HG03159 (cell line): ENCODE data around the gene SPINT3.
"Not testable (repeated sequence)": the region's sequence is repeated elsewhere in the genome, so short reads cannot be mapped to it uniquely, and the experiment has no call there.

Experiments used
- ATAC-seq: cut with Tn5 transposase; IDR thresholded peaks from one replicate; pipeline ENCODE4 v1.9.1; 2021; ENCODE audit warnings: mild to moderate bottlenecking, moderate library complexity; ENCODE audit not compliant: unreplicated experiment

SPINT3 gene

DNA sequence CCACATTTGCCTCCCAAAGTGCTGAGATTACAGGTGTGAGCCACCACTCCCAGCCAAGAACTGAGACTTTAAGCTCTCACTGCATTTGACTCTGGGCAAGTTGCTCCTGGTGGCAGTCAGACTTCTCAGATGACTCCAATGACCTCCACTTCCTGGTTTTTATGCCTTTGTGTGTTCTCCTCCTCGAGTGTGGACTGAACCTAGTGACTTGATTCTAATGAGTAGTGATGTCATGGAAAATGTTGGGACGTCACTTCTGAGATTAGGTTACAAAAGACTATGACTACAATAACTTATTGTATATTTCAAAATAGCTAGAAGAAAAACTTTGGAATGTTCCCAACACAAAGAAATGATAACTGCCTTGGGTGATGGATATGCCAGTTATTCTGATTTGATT lies 12.0 kb downstream of the SPINT3 start:
- no peak for ATAC-seq

DNA sequence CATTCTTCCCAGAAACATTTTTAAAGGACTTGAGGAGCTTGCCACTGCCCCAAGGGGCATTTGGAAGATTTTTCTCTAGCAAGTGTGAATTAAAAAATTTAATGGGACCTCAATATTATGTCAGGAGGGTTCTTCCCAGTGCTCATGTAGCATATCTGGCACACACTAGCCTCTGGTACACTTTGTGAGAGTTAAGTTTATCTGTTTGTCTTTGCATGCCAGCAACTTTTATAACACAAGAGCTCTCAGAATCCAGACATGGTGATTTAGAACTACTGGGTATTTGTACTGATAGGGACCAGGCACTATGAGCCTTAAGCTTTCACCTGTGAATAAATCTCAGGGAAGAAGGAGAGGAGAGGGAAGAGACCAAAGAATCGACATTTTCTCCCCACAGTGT lies 12.9 kb downstream of the SPINT3 start:
- no peak for ATAC-seq

DNA sequence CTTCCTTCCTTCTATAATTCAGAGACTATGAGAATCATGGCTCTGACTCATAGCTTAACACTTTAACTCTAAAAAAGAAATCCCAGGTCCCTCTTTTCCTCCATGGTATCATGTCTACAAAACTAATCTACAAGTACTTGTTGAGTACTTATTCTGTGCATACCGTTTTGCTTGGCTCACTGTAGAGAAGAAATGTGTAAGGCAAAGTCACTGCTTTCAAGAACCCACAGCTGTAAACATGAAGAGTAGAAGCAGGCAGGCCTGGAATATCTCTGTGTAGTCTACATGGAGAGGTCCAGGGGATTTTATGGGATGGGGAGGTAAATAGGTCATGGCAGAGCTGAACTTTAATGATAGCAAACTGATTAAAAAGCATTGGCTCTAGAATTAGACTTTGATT lies 13.8 kb downstream of the SPINT3 start:
- ATAC-seq = no peak

DNA sequence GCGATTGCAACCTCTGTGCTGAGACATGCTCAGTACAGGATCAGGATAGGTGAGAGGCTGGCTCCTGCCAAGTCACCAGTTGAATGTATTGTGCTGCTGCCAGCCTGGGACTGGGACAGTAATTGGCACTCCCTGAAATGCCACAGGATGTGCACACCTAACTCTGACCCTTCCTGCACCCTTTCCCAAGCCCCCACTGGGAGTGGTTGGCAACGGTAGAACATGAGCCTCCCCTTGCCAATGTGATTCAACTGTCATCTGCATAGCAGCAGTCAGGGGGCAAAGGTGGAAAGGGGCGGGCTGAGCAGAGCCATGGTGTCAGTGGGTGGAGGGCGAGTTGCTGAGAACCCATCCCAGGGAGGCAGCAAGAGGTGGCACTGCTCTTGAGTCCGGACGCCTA lies 15.4 kb downstream of the SPINT3 start:
- no peak for ATAC-seq

DNA sequence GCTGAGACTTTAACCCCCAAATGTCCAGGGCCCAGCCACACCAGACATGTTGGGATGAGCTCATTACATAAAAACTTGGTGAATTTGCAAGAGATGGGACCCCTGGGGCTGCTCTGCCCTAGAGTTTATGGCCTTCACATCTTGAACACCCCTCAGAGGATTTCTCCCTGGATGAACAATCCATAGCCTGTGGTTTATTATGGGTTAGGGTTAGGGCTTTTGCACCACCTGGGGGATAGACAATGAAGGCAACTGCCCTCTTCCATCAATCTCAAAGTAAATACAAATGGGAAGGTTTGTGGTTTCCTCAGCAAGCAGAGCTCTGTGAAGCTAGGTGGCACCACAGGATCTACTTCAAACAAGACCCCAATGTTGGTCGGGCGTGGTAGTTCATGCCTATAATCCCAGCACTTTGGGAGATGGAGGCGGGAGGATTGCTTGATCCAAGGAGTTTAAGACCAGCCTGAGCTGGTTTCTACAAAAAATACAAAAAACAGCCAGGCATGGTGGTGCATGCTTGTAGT lies 17.4 kb downstream of the SPINT3 start:
- ATAC-seq = no peak

DNA sequence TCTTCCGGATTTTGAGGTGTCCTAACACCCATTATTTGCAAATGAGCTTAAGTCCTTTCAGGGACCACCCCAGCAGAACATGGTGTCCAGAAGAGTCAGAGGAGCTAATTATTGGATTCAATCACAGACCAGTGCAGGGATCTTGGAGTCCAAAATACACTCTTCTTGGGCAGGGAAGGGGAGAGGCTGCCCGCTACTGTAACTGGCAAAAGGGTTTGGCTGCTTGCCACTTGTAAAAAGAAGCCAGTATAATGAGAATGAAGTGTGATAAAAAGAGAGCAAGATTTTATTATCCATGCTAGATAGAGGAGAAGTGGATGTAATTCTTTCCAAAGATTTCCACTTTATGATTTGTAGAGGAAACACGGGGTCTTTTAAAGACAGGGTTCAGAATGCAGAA lies 19.3 kb downstream of the SPINT3 start:
- no peak for ATAC-seq

DNA sequence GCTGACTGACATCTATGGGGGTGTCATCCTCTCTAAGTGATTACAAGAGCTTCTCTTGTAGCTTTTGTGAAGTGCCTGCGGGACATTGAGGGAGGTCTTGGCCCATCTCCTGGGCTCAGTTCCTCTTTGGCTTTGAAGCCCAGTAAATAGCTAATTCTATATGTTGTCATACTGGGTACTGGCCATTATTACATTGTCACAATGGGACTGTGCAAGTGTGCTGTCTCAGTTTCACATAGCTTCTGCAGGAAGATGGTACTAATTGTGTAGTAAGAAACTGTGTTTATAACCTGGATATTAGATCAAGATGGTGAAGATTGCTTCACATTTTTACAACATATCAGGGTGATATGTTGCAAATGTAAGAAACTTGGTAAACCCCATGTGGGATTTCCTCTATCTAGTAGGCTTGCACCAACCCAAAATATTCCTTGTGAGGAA lies 19.9 kb downstream of the SPINT3 start:
- ATAC-seq = no peak

DNA sequence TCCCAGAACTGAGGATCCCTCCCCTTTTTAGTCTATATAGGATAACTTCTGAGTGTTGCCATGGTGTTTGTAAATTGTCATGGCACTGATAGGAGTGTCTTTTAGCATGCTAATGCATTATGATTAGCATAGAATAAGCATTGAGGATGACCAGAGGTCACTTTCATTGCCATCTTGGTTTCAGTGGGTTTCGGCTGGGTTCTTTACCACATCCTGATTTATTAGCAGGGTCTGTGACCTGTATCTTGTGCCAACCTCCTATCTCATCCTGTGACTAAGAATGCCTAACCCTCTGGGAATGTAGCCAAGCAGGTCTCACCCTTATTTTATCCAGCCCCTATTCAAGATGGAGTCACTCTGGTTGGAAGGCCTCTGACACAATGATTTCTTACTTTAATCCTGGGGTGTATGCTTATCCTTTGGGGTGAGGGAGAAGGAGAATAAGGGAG lies 26.3 kb downstream of the SPINT3 start:
- ATAC-seq = no peak

DNA sequence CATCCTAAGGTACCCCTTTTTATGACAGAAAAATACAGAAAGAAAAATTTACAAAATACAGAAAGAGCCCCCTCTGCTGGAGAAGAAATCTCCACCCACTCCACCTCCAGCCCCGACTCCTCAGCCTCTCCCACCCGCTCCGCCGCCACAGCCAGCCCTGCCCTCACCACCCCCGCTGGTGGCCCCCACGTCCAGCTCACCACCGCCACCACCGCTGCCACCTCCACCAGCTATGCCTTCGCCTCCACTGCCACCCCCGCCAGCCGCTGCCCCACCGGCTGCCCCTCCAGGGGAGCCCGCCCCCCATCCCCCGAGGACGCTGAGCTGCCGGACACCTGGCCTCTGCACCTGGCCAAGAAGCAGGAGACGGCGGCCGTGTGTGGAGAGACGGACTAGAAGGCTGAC lies 28.2 kb downstream of the SPINT3 start:
- ATAC-seq = no peak

DNA sequence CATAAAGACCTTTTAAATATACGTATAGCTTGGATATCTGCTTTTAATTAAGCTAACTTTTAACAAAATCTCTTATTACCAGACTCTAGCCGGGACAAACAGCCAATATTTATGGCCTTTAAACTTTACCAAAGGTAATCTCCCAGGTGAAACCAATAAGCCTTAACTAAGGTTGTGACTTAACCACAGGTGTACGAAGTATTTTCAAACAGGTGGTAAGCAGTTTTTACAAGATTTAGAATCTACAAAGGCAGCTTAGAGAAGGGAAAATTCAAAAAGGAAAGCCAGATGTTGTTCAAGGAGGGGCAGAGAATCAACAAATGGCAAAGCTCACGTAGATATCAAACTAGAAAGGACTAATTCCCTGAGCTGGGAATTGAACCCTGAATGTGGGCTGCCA lies 30.0 kb downstream of the SPINT3 start:
- no peak for ATAC-seq

DNA sequence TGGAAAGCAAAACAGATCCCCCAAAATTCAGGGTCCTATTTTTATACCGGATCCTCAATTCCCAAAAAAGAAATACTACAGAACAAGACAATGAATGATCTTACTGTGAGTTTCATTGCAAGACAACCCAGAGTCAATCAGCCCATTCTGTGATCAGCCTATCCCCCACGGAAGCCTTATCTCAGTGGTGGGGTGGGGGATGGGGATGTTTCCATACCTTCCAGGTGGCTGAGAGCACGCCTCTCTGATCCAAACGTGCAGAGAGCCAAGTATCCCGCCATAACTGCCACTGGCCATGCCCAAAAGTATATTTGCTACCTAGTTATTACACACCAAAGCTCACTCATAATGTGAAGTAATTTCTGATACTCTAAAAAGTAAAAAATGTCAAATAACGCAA lies 30.7 kb downstream of the SPINT3 start:
- no peak for ATAC-seq

DNA sequence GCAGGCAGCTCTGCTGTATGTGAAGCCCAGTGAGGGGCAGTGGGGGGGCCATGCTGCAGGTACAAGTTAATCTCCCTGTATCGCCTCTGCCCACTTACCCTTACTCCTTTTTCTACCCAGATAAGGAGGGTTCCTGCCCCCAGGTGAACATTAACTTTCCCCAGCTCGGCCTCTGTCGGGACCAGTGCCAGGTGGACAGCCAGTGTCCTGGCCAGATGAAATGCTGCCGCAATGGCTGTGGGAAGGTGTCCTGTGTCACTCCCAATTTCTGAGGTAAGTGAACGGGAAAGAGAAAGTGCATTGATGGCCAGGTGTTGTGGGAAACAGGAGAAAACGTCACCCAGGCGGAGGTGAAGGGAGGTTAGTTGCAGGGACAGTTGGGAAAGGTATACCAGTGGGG lies 35.6 kb downstream of the SPINT3 start:
- no peak for ATAC-seq

DNA sequence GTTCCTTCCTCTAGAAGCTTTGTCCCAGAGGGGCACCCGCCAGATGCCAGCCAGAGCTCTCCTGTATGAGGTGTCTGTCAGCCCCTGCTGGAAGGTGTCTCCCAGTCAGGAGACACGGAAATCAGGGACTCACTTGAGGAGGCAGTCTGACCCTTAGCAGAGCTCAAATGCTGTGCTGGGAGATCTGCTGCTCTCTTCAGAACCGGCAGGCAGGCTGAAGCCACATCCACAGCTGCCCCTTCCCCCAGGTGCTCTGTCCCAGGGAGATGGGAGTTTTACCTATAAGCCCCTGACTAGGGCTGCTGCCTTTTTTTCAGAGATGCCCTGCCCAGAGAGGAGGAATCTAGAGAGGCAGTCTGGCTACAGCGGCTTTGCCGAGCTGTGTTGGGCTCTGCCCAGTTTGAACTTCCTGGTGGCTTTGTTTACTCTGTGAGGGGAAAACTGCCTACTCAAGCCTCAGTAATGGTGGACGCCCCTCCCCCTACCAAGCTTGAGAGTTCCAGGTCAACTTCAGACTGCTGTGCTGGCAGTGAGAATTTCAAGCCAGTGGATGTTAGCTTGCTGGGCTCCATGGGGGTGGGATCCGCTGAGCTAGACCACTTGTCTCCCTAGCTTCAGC lies 37.8 kb downstream of the SPINT3 start:
- ATAC-seq = not testable (repeated sequence)

DNA sequence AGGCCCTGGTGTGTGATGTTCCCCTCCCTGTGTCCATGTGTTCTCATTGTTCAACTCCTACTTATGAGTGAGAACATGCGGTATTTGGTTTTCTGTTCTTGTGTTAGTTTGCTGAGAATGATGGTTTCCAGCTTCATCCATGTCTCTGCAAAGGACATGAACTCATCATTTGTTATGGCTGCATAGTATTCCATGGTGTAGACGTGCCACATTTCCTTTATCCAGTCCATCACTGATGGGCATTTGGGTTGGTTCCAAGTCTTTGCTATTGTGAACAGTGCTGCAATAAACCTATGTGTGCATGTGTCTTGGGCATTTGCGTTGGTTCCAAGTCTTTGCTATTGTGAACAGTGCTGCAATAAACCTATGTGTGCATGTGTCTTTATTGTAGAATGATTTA lies 43.1 kb downstream of the SPINT3 start:
- ATAC-seq = not testable (repeated sequence)

DNA sequence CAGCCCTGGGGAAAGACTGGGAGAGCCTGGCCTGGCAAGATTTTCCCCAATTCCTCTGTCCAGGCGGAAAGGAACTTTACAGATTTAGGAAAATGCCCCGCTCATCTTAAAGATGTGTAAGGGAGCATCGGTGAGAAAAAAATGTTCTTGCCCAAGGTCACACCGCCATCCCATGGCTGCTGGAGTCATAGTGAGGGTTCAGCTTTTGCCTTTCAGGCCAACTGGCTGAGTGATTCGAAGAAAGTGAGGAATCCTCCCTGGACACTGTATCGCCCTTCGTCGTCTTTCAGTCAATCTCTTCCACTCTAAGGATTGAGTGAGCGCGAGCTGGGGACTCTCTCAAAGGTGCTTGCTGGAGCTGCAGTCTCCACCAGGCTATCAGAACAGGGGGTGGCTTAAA lies 44.5 kb downstream of the SPINT3 start:
- ATAC-seq = no peak

DNA sequence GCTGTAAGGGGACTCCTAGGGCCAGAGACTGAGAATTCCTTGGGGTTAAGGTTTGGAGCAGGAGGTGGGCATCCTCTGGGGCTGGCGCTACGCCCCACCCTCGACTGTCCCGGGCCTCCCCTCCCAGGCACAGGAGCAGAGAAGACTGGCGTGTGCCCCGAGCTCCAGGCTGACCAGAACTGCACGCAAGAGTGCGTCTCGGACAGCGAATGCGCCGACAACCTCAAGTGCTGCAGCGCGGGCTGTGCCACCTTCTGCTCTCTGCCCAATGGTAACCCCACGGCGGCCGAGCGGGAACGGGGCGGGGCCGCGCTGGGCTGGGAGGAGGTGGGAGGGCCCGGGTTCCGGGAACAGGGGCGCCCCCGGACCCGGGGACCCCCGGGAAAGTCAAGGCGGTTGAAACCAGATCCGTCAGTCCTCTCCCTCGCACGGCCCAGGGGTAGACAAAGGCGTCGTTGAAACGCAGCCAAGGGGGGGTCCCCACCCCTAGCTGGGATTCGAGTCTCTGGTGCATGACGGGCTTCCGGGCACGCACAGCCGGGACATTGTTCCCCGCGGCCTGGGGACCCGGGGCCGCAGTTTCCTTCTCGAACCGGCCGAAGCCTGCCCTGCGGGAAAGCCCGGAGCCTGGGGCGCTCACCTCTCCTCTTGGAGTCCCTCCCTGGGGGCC lies 45.0 kb downstream of the SPINT3 start:
- ATAC-seq = no peak

DNA sequence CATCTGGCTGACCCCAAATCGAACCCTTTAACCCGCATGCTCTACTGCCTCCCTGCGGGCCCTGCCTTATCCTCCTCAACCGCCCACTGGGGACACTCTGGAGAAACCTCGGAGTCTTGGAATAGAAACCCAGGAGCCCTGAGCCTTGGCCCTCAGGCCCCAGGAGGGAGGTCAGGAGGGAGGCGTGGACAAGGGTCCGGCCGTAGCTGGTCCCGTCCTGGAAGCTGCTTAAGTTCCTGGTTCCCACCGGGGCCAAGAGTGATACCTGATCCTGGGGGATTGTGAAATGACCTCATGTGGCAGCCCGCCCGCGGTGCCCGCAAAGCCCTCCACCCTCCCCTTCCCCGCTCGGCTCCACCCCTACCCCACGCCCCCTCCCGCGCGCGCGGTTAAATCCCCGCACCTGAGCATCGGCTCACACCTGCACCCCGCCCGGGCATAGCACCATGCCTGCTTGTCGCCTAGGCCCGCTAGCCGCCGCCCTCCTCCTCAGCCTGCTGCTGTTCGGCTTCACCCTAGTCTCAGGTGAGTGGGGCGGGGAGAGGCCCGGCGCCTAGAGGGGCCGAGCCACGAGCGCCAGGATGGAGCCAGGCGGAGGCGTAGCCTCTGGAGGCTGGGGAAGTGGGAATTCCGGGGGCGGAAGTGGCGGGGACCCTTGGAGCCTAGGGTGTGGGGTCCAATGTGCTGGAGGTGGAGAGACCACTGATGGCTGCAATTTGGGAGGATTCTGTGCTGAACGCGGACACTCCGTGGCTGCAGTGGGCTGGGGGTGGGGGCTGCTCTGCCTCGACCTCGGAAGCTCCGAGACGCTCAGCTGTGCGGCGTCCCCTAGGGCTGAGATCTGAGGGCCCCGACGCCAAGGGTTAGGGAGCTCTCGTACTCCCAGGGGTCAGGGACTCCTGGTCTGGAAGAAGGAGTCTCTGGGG lies 45.8 kb downstream of the SPINT3 start, which contains the start of gene WFDC2:
Gene WFDC2 (plus strand): TSS at position 418 of the 926 bp plus-strand sequence. CDS start 29 bp downstream, at position 447.
- no peak for ATAC-seq

DNA sequence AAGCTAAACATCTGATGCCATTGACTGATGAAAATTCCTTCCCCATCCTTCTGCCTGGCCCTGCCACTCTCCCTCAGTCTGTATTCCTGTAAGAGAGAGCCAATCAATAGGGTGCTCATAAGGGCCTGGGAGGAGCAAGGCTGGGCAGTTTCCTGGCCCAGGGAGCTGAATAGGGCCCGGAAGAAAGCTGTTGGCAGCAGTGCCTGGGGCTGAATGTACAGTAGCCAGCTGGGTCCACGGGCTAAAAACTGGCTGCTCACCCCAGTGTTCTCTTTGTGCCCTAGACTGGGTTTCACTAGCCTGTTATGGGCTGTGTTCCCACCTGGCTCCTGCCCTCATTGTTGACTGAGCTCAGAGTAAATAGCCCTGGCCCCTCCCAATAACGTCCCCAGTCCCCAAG lies 47.6 kb downstream of the SPINT3 start:
- ATAC-seq = no peak

DNA sequence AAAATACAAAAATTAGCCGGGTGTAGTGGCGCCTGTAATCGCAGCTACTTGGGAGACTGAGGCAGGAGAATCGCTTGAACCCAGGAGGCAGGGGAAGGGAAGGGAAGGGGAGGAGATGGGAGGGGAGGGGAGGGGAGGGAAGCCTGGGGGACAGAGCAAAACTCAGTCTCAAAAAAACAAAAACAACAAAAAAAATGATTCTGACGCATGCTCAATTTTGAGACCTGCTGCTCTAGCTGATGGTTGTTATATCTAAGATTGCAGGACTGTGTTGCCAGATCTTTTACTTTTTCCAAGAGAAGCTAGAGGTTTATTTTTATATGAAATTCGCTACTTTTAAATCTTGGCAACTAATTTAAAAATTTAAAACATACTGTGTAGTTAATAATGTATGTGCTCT lies 48.2 kb downstream of the SPINT3 start:
- ATAC-seq = no peak

DNA sequence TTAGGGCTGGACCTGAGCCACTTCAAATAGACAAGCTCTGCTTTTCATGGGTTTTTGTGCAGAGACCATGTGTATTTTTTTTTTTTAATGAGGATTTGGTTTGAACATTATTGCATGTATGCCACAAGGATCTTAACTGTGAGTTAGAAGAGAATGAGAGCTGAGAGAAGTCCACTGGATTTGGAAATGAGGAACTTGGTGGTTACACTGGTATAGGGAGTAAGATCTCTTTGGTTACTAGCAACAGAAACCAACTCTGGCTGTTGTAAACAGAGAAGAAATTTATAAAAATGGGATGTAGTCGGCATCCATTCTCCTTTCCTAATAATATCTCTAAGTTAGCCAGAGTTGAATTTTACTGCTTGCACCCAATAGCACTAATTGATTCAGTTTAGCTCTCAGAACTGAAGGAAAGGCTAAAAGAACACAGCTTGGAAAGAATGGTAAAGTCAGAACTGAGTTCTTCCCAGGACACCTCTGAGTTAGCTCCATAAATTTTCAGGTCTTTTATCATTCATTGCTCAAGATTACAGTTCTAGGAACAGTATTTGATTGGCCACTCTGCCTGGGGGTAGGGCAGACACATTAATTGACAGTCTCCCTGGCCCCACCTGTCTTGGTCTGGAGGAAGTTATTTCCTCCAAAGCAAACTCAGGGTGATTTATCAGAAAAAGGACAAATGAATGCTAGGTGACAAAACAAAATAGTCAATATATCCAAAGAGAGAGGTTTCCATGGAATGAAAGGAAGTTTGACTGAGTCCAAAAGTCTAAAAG lies 49.7 kb downstream of the SPINT3 start:
- no peak for ATAC-seq

DNA sequence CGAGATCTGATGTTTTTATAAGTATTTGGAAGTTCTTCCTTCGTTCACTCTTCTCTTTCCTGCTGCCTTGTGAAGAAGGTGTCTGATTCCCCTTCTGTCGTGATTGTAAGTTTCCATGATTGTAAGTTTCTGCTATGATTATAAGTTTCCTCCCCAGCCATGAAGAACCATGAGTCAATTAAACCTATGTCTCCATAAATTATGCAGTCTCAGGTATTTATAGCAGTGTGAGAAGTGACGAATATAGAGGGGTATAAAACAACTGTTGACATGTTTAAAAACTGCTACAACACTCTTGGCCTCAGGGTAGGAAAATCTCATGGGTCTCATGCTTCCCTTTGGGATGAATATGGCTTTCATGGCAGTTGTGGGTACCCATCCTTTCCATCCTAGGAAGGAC lies 51.7 kb downstream of the SPINT3 start:
- no peak for ATAC-seq
